Activated CD8-positive, alpha-beta T cell treated with anti-CD3 and anti-CD28 coated beads, Interleukin-2, amount 10 ng/mL, durations not matched to agents 7 days and 5 days (primary cell): Measurements from ENCODE around the gene CRELD1. TPM values are rescaled to one million over a fixed set of nuclear protein-coding genes. Genes with fewer than 3 reads are reported as not detected.

Source experiments
- ATAC-seq: fragments of 150-1000 bp; cut with Tn5 transposase; one replicate; pipeline ENCODE4 v1.10.0; 2021; ENCODE audit warnings: moderate library complexity
- CTCF ChIA-PET: fragments of 350-600 bp; sonication (Branson Sonifier 250); formaldehyde crosslinking; loops from one replicate; lab custom pipeline; 2021; ENCODE audit warnings: antibody characterized with exemption; lab: Charles Lee
- POLR2A ChIA-PET: fragments of 350-600 bp; sonication (Branson Sonifier 250); formaldehyde crosslinking; loops from one replicate; lab custom pipeline; 2021; ENCODE audit warnings: antibody characterized with exemption; lab: Charles Lee
- DNase-seq: peaks from one replicate; pipeline ENCODE4 v3.0.0-alpha.2; 2020
- H3K27ac Mint-ChIP-seq: one replicate; pipeline ENCODE4 v1.8.0; 2021; ENCODE audit warnings: mild to moderate bottlenecking, mixed read lengths
- H3K27me3 Mint-ChIP-seq: one replicate; pipeline ENCODE4 v1.8.0; 2021; ENCODE audit warnings: low read depth, mixed read lengths
- H3K36me3 Mint-ChIP-seq: one replicate; pipeline ENCODE4 v1.8.0; 2021; ENCODE audit warnings: low read depth, mixed read lengths
- H3K4me1 Mint-ChIP-seq: one replicate; pipeline ENCODE4 v1.8.0; 2021; ENCODE audit warnings: low read depth, mixed read lengths
- H3K4me3 Mint-ChIP-seq: one replicate; pipeline ENCODE4 v1.8.0; 2021; ENCODE audit warnings: mild to moderate bottlenecking, mixed read lengths
- H3K9me3 Mint-ChIP-seq: one replicate; pipeline ENCODE4 v1.8.0; 2022; ENCODE audit warnings: mixed read lengths; ENCODE audit not compliant: insufficient read depth
- total RNA-seq, 2 experiments: library from RNA; stranded (reverse); gene quantifications; one replicate each; pipeline ENCODE4 v1.2.3, GENCODE V29; 2021

CRELD1 gene
- total RNA-seq, 2 experiments from 2014 or later, result 10.1 to 10.9 TPM

GRCh38 chr3:9916734-9917680 is 16.6 kb upstream of the CRELD1 start, which contains the start of gene IL17RC:
TSS of gene IL17RC (plus strand) at chr3:9917098. CDS start at chr3:9917316, 218 bp downstream.
- H3K36me3 Mint-ChIP-seq, result no peaks in the 10 kb centered on the region
- peaks cover 3% of the 10 kb centered on the region for H3K27me3 Mint-ChIP-seq
- peaks cover 17% of the 10 kb centered on the region for H3K4me1 Mint-ChIP-seq
- ChIA-PET POLR2A (interaction anchor here (2.1 kb wide), 1 partner anchor 15 kb away, joined by 11 read pairs; the partner anchor contains the start of gene IL17RE), CTCF (interaction anchor here (1.0 to 1.8 kb wide), 3 partner anchors 15 to 68 kb away, joined by 3 to 8 read pairs (median 3); no protein-coding TSS in a partner anchor)
- H3K4me3 Mint-ChIP-seq, result peak within 1 kb of the TSS; percentile 64
- H3K9me3 Mint-ChIP-seq, result no peaks in the 10 kb centered on the region
- no peak within 1 kb of the TSS for H3K27ac Mint-ChIP-seq
- ATAC-seq (peak; percentile 39), DNase-seq (no peak)

- H3K4me3 Mint-ChIP-seq, result no peak overlapping the region
- H3K27me3 Mint-ChIP-seq, result peaks cover 3% of the 10 kb centered on the region
- no peak for DNase-seq
- no peak overlapping the region for H3K27ac Mint-ChIP-seq
- H3K36me3 Mint-ChIP-seq, result no peaks in the 10 kb centered on the region
- peaks cover 11% of the 10 kb centered on the region for H3K4me1 Mint-ChIP-seq
- ChIA-PET CTCF (no interaction called here), POLR2A (no interaction called here)
- H3K9me3 Mint-ChIP-seq, result no peaks in the 10 kb centered on the region
- ATAC-seq, result no peak
Measured at GRCh38 chr3:9917820-9918219, 15.8 kb upstream of the CRELD1 start.

DNA sequence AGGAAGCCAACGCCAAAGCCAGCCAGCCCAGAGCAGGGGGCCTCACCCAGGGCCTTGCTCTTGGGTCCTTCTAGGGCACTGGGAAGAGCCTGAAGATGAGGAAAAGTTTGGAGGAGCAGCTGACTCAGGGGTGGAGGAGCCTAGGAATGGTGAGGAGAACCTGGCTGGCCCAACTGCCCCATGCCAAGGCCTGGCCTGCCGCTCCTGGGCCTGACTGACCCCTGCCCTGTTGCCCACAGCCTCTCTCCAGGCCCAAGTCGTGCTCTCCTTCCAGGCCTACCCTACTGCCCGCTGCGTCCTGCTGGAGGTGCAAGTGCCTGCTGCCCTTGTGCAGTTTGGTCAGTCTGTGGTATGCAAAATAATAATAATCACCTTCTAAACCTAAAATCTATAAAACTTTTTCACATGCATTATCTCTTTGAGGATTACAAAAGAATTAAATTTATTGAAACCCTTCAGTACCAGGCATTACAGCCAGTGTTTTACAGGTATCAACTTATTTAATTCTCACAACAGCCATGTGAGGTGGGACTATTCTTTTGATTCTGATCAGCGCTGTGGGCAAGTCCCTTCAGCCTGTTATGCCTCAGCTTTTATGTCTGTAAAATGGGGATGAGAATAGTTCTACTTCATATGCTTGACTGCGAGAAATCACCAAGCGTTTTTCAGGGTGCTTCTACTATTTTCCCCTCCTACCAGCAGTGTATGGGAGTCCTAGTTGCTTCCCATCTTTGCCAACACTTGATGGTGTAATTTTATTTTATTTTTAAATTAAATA is 15.2 kb upstream of the CRELD1 start:
- POLR2A ChIA-PET, result no interaction called here

GRCh38 chr3:9928158-9928557 is 5.5 kb upstream of the CRELD1 start:
- peaks cover 12% of the 10 kb centered on the region for H3K4me1 Mint-ChIP-seq
- no peak for DNase-seq
- ChIA-PET CTCF (no interaction called here), POLR2A (no interaction called here)
- H3K27me3 Mint-ChIP-seq, result peaks cover 9% of the 10 kb centered on the region
- H3K4me3 Mint-ChIP-seq, result no peak overlapping the region
- H3K27ac Mint-ChIP-seq, result no peak overlapping the region
- ATAC-seq, result no peak
- no peaks in the 10 kb centered on the region for H3K9me3 Mint-ChIP-seq
- no peaks in the 10 kb centered on the region for H3K36me3 Mint-ChIP-seq

More for the DNA sequence above, 15.2 kb upstream of the CRELD1 start:
- H3K36me3 Mint-ChIP-seq, result no peaks in the 10 kb centered on the region
- H3K27me3 Mint-ChIP-seq, result peaks cover 3% of the 10 kb centered on the region
- no peak overlapping the region for H3K27ac Mint-ChIP-seq
- H3K4me1 Mint-ChIP-seq, result peaks cover 11% of the 10 kb centered on the region
- H3K9me3 Mint-ChIP-seq, result no peaks in the 10 kb centered on the region
- ATAC-seq (no peak), DNase-seq (no peak)
- no peak overlapping the region for H3K4me3 Mint-ChIP-seq
- CTCF ChIA-PET, result no interaction called here

GRCh38 chr3:9930804-9931418 is 2.7 kb upstream of the CRELD1 start:
- ATAC-seq, result no peak
- Mint-ChIP-seq H3K4me1 (peaks cover 30% of the 10 kb centered on the region), H3K27me3 (no peaks in the 10 kb centered on the region), H3K36me3 (peaks cover 9% of the 10 kb centered on the region), H3K4me3 (no peak overlapping the region), H3K9me3 (no peaks in the 10 kb centered on the region), H3K27ac (peak overlapping the region; percentile 17)
- no peak for DNase-seq
- ChIA-PET CTCF (interaction anchor here (0.6 to 3.7 kb wide), 22 partner anchors 8 to 577 kb away, joined by 3 to 46 read pairs (median 5); partner anchors contain the start of genes IL17RC, IL17RE, JAGN1 and SEC13), POLR2A (interaction anchor here (1.1 to 1.3 kb wide), 2 partner anchors 40 to 138 kb away, joined by 3 to 4 read pairs; partner anchors contain the start of genes ARPC4 and JAGN1)

- Mint-ChIP-seq H3K9me3 (no peaks in the 10 kb centered on the region), H3K36me3 (peaks cover 14% of the 10 kb centered on the region), H3K27me3 (no peaks in the 10 kb centered on the region), H3K4me1 (peaks cover 32% of the 10 kb centered on the region), H3K4me3 (peak overlapping the region; percentile 98), H3K27ac (peak overlapping the region; percentile 97)
- no peak for DNase-seq
- POLR2A ChIA-PET, result interaction anchor here (0.6 to 2.1 kb wide), 14 partner anchors 12 to 200 kb away, joined by 3 to 21 read pairs (median 4); partner anchors contain the start of genes ARPC4, EMC3, JAGN1 and PRRT3
- CTCF ChIA-PET, result interaction anchor here (0.7 to 4.5 kb wide), 49 partner anchors 10 to 429 kb away, joined by 3 to 46 read pairs (median 4); partner anchors contain the start of genes EMC3, GHRL, IL17RC and IL17RE
- no peak for ATAC-seq
Measured at GRCh38 chr3:9932535-9932842, 1.1 kb upstream of the CRELD1 start.

DNA sequence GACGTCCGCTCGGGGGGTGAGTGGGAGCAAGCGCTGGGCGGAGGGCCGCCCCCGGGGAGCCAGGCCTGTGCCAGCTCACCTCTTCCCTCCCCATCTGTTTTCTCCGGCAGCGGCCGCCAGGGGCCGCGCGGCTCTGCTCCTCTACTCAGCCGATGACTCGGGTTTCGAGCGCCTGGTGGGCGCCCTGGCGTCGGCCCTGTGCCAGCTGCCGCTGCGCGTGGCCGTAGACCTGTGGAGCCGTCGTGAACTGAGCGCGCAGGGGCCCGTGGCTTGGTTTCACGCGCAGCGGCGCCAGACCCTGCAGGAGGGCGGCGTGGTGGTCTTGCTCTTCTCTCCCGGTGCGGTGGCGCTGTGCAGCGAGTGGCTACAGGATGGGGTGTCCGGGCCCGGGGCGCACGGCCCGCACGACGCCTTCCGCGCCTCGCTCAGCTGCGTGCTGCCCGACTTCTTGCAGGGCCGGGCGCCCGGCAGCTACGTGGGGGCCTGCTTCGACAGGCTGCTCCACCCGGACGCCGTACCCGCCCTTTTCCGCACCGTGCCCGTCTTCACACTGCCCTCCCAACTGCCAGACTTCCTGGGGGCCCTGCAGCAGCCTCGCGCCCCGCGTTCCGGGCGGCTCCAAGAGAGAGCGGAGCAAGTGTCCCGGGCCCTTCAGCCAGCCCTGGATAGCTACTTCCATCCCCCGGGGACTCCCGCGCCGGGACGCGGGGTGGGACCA is 632 bp upstream of the CRELD1 start:
- DNase-seq (peak; percentile 90), ATAC-seq (peak; percentile 82)
- H3K27me3 Mint-ChIP-seq, result no peaks in the 10 kb centered on the region
- peak overlapping the region; percentile 98 for H3K4me3 Mint-ChIP-seq
- H3K36me3 Mint-ChIP-seq, result peaks cover 15% of the 10 kb centered on the region
- peaks cover 32% of the 10 kb centered on the region for H3K4me1 Mint-ChIP-seq
- POLR2A ChIA-PET, result interaction anchor here (0.6 to 2.1 kb wide), 14 partner anchors 12 to 570 kb away, joined by 3 to 21 read pairs (median 4); partner anchors contain the start of genes ARPC4, EMC3, JAGN1 and PRRT3
- H3K27ac Mint-ChIP-seq, result peak overlapping the region; percentile 97
- H3K9me3 Mint-ChIP-seq, result no peaks in the 10 kb centered on the region
- CTCF ChIA-PET, result interaction anchor here (0.6 to 4.5 kb wide), 57 partner anchors 9 to 429 kb away, joined by 3 to 46 read pairs (median 4); partner anchors contain the start of genes EMC3, GHRL, IL17RC and IL17RE

DNA sequence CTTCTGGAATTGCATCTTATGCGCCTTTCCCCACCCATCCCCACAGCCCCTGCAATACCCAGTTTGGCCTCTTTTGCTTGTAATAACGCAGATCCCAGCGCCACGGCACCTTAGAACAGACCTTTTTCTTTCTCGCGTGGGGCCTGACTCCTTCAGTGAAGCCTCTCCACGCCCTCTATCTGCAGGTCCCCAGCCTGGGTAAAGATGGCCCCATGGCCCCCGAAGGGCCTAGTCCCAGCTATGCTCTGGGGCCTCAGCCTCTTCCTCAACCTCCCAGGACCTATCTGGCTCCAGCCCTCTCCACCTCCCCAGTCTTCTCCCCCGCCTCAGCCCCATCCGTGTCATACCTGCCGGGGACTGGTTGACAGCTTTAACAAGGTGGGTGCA is 594 bp downstream of the CRELD1 start:
- CTCF ChIA-PET, result interaction anchor here (1.0 to 4.5 kb wide), 14 partner anchors 10 to 387 kb away, joined by 3 to 46 read pairs (median 8); partner anchors contain the start of genes EMC3, JAGN1, PRRT3 and RPUSD3
- POLR2A ChIA-PET, result interaction anchor here (1.0 to 2.1 kb wide), 2 partner anchors 202 to 386 kb away, joined by 3 to 5 read pairs; partner anchors contain the start of gene SEC13
- no peaks in the 10 kb centered on the region for H3K27me3 Mint-ChIP-seq
- peak overlapping the region; percentile 98 for H3K4me3 Mint-ChIP-seq
- ATAC-seq (no peak), DNase-seq (peak; percentile 46)
- peaks cover 18% of the 10 kb centered on the region for H3K36me3 Mint-ChIP-seq
- H3K4me1 Mint-ChIP-seq, result peaks cover 32% of the 10 kb centered on the region
- no peaks in the 10 kb centered on the region for H3K9me3 Mint-ChIP-seq
- peak overlapping the region; percentile 97 for H3K27ac Mint-ChIP-seq

DNA sequence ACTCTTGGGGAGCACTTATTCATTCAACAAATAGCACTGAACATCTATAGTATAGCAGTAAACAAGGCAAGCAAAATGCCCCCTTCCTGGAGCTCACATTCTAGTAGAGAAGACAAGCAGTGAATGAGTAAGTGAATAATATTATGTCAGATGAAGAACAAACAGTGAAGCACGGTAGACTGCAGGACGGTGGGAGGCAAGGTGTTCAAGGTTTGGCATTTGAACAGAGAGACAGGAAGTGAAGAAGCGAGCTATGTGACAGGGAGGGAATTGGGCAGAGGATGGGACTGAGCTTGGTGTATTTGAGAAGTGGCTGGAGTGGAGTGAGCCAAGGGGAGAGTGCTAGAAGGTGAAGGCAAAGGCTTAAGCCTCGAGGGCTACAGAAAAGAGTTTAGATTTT is 1.4 kb downstream of the CRELD1 start:
- ChIA-PET POLR2A (interaction anchor here (1.0 kb wide), 1 partner anchor 385 kb away, joined by 3 read pairs; the partner anchor contains the start of gene SEC13), CTCF (interaction anchor here (0.8 to 4.5 kb wide), 7 partner anchors 10 to 387 kb away, joined by 3 to 40 read pairs (median 3); partner anchors contain the start of genes FANCD2 and PRRT3)
- ATAC-seq (no peak), DNase-seq (no peak)
- H3K9me3 Mint-ChIP-seq, result no peaks in the 10 kb centered on the region
- H3K4me1 Mint-ChIP-seq, result peaks cover 32% of the 10 kb centered on the region
- no peaks in the 10 kb centered on the region for H3K27me3 Mint-ChIP-seq
- H3K4me3 Mint-ChIP-seq, result peak overlapping the region; percentile 98
- H3K36me3 Mint-ChIP-seq, result peaks cover 18% of the 10 kb centered on the region
- H3K27ac Mint-ChIP-seq, result peak overlapping the region; percentile 97

DNA sequence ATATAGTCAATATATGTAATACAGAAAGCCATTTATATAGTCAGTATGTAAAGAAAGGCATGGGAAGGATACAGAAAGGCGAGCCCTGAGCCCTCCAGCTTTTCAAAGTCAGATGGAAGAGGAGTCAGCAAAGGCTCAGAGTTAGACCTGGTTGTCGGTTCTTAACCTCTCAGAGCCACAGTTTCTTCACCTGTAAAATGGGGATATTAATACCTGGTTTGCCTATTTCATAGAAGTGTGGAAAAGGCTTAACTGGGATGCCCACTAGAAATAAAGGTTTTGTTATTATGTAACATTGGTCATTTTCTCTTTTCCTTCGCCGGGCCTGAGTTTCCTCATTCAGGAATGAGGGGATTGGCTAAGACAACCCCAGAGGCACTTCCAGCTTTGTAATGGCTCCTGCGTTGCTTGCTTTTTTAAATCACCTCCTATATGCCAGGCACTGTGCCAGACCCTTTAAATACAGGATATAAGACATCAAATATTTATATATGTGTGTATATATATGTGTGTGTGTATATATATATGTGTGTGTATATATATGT is 2.4 kb downstream of the CRELD1 start:
- no peaks in the 10 kb centered on the region for H3K27me3 Mint-ChIP-seq
- ChIA-PET CTCF (interaction anchor here (2.3 to 4.5 kb wide), 2 partner anchors 10 to 14 kb away, joined by 9 to 40 read pairs; partner anchors contain the start of gene PRRT3), POLR2A (interaction anchor here (0.6 kb wide), 1 partner anchor 48 kb away, joined by 6 read pairs; no protein-coding TSS in a partner anchor)
- H3K4me1 Mint-ChIP-seq, result peaks cover 31% of the 10 kb centered on the region
- H3K36me3 Mint-ChIP-seq, result peaks cover 18% of the 10 kb centered on the region
- H3K27ac Mint-ChIP-seq, result no peak overlapping the region
- H3K4me3 Mint-ChIP-seq, result no peak overlapping the region
- no peaks in the 10 kb centered on the region for H3K9me3 Mint-ChIP-seq
- ATAC-seq (no peak), DNase-seq (no peak)
